Measurements from ENCODE around the gene DHX9. TPM values are rescaled to one million over a fixed set of nuclear protein-coding genes. Genes with fewer than 3 reads are reported as not detected.

DHX9 gene
- total RNA-seq, 1 experiment from 2014 or later: 336 TPM

DNA sequence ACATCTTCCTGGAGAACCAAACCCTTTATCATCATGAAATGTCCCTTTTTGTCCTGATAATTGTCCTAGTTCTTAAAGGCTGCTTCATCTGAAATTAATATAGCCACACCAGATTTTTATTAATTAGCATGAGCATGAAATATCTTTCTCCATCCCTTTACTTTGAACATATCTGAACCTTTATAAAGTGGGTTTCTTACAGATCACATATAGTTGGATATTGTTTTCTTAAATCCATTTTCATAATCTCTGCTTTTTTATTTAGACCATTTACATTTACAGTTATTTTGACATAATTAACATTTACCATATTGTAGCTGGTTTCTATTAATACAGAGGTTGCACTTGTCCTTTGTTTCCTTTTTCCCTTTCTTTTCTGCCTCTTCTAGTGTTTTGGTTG lies 96.6 kb downstream of the DHX9 start:
- H4K8ac ChIP-seq (replicated peaks; ENCODE audit: insufficient read length, low read depth, low read length): no peak overlapping the region
- H2BK15ac ChIP-seq (ENCODE audit: low read depth, low read length): no peak overlapping the region
- H3K27me3 ChIP-seq (ENCODE audit: insufficient read depth, low read length): no peaks in the 10 kb centered on the region
- Mint-ChIP-seq H3K9me3 (peaks cover 13 to 17% of the 10 kb centered on the region in 2 experiments; a peak in 4 of 5 replicates), H3K4me1 (no peaks in the 10 kb centered on the region), H3K4me3 (no peak overlapping the region), H3K27me3 (ENCODE audit: low read depth) (no peaks in the 10 kb centered on the region), H3K36me3 (ENCODE audit: insufficient read depth in 1 of 3, low read depth in 3 of 3) (peaks cover 0 to 1% (median 0%) of the 10 kb centered on the region in 3 experiments; a peak in 1 of 7 replicates), H3K27ac (no peak overlapping the region)
- no peaks in the 10 kb centered on the region for H3K79me2 ChIP-seq (ENCODE audit: insufficient read depth, low read length)
- no peak overlapping the region for H2AK5ac ChIP-seq (ENCODE audit: insufficient read length, low read length)
- no peak overlapping the region for H2AFZ ChIP-seq (ENCODE audit: low read length)
- H3K14ac ChIP-seq (ENCODE audit: insufficient read depth, low read length): no peak overlapping the region
- H3K9me3 ChIP-seq (ENCODE audit: control insufficient read depth, low read depth, low read length): no peaks in the 10 kb centered on the region
- no peak overlapping the region for H4K5ac ChIP-seq (ENCODE audit: insufficient read length, low read depth, low read length)
- no peak overlapping the region for H2BK5ac ChIP-seq (ENCODE audit: insufficient read length, low read length)
- no peak overlapping the region for H3K27ac ChIP-seq (ENCODE audit: insufficient read length, low read depth, low read length)
- no peaks in the 10 kb centered on the region for H3K79me1 ChIP-seq (ENCODE audit: insufficient read depth, low read depth, low read length, poor library complexity, severe bottlenecking)
- H2BK12ac ChIP-seq (ENCODE audit: insufficient read length, low read depth, low read length): no peak overlapping the region
- no peak overlapping the region for H3K9ac ChIP-seq (ENCODE audit: extremely low read depth, insufficient read length, low read length)
- no peak overlapping the region for H3K4ac ChIP-seq (ENCODE audit: low read depth, low read length)
- no peaks in the 10 kb centered on the region for H3K23me2 ChIP-seq (ENCODE audit: insufficient read length, low read depth, low read length, poor library complexity, severe bottlenecking)
- H3K18ac ChIP-seq (ENCODE audit: insufficient read length, low read depth, low read length): no peak overlapping the region
- no peak overlapping the region for H2BK20ac ChIP-seq (ENCODE audit: low read depth, low read length, poor library complexity, severe bottlenecking)
- H3K56ac ChIP-seq (ENCODE audit: insufficient read length, low read depth, low read length): no peak overlapping the region
- TF ChIP-seq, protein P1, sequence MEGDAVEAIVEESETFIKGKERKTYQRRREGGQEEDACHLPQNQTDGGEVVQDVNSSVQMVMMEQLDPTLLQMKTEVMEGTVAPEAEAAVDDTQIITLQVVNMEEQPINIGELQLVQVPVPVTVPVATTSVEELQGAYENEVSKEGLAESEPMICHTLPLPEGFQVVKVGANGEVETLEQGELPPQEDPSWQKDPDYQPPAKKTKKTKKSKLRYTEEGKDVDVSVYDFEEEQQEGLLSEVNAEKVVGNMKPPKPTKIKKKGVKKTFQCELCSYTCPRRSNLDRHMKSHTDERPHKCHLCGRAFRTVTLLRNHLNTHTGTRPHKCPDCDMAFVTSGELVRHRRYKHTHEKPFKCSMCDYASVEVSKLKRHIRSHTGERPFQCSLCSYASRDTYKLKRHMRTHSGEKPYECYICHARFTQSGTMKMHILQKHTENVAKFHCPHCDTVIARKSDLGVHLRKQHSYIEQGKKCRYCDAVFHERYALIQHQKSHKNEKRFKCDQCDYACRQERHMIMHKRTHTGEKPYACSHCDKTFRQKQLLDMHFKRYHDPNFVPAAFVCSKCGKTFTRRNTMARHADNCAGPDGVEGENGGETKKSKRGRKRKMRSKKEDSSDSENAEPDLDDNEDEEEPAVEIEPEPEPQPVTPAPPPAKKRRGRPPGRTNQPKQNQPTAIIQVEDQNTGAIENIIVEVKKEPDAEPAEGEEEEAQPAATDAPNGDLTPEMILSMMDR (conservative IDR thresholded peaks at IDR 0.05): no peak
- H3K4me2 ChIP-seq (ENCODE audit: insufficient read depth, insufficient read length, low read length): no peak overlapping the region
- no peak overlapping the region for H3T11ph ChIP-seq (ENCODE audit: low read length)
- DNase-seq: no peak
- no peaks in the 10 kb centered on the region for H4K20me1 ChIP-seq (ENCODE audit: control insufficient read depth, insufficient read depth, insufficient read length)
- no peak overlapping the region for H3K23ac ChIP-seq (ENCODE audit: insufficient read length, low read depth, low read length)
- no peak overlapping the region for H4K91ac ChIP-seq (ENCODE audit: insufficient read length, low read depth, low read length)
- H2BK120ac ChIP-seq (ENCODE audit: low read depth, low read length, poor library complexity, severe bottlenecking): no peak overlapping the region
- no peaks in the 10 kb centered on the region for H3K4me1 ChIP-seq (ENCODE audit: insufficient read depth, low read length)

Other genes with a start within 250 kb of the DHX9 start
- gene RGS16, start 235.0 kb upstream of the DHX9 start, total RNA-seq (2021): 6.8 and 6.9 TPM in 2 replicates
- gene RGS8, start 154.8 kb upstream of the DHX9 start, total RNA-seq (2021): 0.07 TPM in 1 of 2 replicates, not detected in the other
- 1.1 and 2.4 TPM in 2 replicates for gene NPL, start 49.6 kb upstream of the DHX9 start, total RNA-seq (2021)
- not detected in 2 replicates for gene SHCBP1L, start 113.8 kb downstream of the DHX9 start, total RNA-seq (2021)
- gene LAMC1, start 184.1 kb downstream of the DHX9 start, total RNA-seq (2021): 96.2 and 110 TPM in 2 replicates